K562 treated with DMSO at 1 percent for 4 hours (cell line): Measurements from ENCODE around the gene SOX9. TPM values are rescaled to one million over a fixed set of nuclear protein-coding genes. Genes with fewer than 3 reads are reported as not detected.

Source experiments
- total RNA-seq: library from RNA; unstranded; fragments of 300-600 nt; gene quantifications from 2 replicates; pipeline ENCODE4 v1.2.3, GENCODE V29; 2022; ENCODE audit not compliant: insufficient read depth

The SOX9 gene
- total RNA-seq: not detected in 2 replicates

GRCh38 chr17:72120642-72121163 is at the start of gene SOX9:
Gene SOX9, plus strand, starts transcription at chr17:72121020. Its CDS starts 372 bp downstream, at chr17:72121392.

